OCI-M2 (cell line): ENCODE results near the gene CA7.
A peak's percentile ranks its signal among the peaks of the same experiment; 100 is the strongest.

ENCODE experiments used
- DNase-seq: peaks from one replicate; lab custom pipeline; 2025; ENCODE audit not compliant: unreplicated experiment; lab: John Stamatoyannopoulos, UW

Gene CA7

GRCh38 chr16:66872943-66873684 is 28.9 kb downstream of the CA7 start:
- peak; percentile 80 for DNase-seq

GRCh38 chr16:66873685-66874055 is 29.5 kb downstream of the CA7 start:
- no peak for DNase-seq

DNA sequence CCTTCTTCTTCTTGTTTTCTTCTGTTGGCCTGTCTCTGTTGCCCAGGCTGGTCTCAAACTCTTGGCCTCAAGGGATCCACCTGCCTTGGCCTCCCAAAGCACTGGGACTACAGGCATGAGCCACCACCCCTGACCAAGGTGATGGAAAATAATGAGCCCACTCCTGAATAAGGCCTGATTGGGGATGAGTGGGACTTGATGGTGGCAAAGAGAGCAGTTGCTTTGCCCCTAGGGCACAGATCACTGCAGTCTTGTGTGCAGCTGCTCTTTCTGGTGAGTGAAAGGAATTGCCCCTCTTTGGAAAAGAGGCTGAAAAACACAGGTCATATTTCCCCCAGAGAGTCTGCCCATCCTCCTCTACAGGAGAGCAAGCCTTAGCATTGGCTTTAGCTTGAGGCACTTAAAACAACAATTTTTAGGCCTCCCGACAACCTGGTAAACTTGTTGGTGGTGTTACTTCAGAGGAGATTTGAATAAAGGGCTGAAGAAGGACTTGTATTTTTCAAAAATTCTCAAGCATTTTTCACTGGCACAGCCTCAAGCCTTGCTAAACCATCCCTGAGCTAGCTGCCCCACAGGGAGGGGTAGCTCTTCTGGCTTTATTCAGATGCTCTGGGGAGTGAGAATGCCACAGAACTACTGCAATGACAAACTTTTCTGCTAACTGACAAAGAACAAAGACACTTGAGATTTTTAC is 30.0 kb downstream of the CA7 start:
- no peak for DNase-seq

GRCh38 chr16:66878067-66878466 is 33.9 kb downstream of the CA7 start:
- DNase-seq, result no peak

GRCh38 chr16:66880288-66881013 is 36.2 kb downstream of the CA7 start, which contains the start of gene PDP2:
Gene PDP2, plus strand, starts transcription at chr16:66880515. Its CDS starts 3,770 bp downstream, at chr16:66884285.
- peak; percentile 44 for DNase-seq

DNA sequence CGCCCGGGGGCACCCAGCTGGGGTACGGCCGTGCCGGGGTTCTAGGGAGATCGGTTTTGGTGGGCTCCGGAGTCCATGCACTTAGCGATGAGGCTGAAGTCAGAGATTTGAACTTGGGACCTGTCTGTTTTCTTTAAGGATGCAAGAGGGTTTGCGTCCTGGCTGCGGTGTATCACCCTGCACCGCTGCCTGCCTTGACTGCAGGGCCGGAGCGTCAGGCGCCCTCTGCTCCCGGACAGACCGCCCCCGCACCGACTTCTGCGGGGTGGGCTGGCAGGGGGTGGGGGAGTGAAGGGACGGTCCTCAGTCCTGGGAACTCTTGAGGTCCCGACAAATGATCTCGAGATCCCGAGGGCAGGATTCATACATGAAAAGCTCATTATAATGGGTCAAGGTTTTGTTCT is 36.8 kb downstream of the CA7 start:
- no peak for DNase-seq

DNA sequence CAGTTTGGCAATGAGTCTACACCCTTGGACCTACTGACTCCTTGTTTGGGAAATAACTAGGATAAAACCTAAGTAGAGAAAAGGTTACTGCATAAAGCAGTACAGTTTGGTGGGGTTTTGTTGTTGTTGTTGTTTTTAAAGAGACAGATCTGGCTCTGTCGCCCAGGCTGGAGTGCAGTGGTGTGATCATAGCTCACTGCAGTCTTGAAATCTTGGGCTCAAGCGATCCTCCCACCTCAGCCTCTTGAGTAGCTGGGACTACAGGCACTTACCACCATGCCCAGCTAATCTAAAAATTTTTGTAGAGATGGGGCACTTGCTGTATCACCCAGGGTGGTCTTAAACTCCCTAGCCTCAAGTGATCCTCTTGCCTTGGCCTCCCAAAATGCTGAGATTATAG is 37.3 kb downstream of the CA7 start:
- no peak for DNase-seq

DNA sequence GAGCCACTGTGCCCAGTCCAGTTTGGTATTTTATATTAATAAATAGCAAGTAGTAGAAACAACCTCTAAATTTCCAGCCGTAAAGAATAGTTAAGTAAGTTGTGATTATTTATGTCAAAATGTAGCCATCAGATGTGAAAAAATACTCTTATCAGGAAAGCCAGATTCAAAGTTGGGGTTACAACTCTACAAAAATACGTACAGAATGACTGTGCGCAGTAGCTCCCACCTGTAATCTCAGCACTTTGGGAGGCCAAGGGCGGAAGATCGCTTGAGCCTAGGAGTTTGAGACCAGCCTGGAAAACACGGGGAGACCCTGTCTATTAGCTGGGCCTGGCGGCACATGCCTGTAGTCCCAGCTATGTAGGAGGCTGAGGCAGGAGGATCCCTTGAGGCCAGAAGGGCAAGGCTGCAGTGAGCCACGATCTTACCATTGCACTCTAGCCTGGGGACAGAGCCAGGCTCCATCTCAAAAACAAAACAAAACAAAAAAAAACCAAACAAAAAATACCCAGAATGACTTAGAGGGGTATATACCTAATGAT is 37.8 kb downstream of the CA7 start:
- DNase-seq, result no peak

DNA sequence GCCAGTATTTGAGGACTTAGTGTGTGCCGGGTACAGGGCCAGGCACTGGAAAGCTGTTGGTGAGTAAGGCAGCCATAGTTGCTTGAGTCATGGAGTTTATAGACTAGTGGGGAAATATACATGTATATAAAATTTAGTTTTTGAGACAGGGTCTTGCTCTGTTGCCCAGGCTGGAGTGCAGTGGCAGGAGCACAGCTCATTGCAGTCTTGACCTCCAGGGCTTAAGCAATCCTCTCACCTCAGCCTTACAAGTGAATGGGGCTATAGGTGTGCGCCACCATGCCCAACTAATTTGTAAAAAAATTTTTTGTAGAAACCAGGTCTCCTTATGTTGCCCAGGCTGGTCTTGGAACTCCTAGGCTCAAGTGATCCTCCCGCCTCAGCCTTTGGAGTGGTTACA is 38.5 kb downstream of the CA7 start:
- DNase-seq, result no peak

DNA sequence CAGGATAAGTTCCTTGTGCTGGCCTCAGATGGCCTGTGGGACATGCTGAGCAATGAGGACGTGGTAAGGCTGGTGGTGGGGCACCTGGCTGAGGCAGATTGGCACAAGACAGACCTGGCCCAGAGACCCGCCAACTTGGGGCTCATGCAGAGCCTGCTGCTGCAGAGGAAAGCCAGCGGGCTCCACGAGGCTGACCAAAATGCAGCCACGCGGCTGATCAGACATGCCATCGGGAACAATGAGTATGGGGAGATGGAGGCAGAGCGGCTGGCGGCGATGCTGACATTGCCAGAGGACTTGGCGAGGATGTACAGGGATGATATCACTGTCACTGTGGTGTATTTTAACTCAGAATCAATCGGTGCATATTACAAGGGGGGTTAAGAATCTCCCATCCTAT is 41.3 kb downstream of the CA7 start:
- DNase-seq, result no peak

GRCh38 chr16:66886321-66886720 is 42.1 kb downstream of the CA7 start:
- DNase-seq, result no peak

DNA sequence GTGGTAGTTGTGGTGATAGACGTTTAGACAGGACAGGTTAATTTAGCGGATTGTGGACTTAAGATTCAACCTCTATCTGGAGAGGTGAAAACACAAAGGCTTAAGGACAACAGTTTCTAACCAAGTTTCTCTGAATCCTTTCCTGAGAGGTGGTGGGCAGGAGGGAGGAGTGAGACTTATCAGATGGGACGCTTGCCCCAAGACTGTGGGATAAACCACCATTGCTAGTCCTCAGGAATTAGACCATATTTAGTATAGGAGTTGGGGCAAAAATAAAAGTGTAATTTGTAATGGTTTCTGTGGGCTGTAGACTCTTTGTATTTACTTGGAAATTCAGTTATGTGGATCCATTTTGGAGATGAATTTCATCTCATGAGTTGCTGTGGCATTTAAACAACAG is 42.7 kb downstream of the CA7 start:
- no peak for DNase-seq

GRCh38 chr16:66888647-66889615 is 44.7 kb downstream of the CA7 start:
- DNase-seq, result no peak

DNA sequence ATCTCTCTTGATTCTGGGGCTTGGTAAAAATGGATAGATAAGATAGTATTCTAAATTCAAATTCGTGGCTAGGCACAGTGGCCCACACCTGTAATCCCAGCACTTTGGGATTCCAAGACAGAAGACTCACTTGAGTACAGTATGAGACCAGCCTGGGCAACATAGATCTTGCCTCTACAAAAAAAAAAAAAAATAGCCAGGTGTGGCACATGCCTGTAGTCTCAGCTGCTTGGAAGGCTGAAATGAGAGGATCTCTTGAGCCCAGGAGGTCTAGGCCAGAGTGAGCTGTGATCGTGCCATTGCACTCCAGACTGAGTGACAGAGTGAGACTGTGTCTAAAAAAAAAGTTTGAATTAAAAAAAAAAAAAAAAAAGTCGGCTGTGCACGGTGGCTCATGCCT is 45.4 kb downstream of the CA7 start:
- no peak for DNase-seq

GRCh38 chr16:66890799-66891198 is 46.6 kb downstream of the CA7 start:
- DNase-seq, result no peak

DNA sequence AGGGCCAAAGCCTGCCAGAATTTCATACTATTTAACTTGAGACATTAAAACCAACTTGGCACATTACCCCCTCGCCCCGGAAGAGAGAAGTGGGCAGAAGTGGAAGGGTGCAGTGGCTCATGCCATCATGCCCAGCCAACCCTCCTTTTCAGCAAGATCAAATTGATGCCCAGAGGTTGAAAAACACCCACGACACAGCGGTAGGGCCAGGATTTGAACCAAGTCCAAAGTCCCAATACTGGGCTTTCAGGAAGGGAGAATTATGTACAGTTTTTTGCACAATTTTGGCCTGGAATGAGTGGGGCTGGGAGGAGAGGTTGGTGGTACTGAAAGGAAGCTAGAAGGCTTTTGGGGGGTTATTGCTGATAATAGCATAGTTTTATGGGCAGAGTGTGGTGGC is 47.1 kb downstream of the CA7 start:
- no peak for DNase-seq

GRCh38 chr16:66891797-66892196 is 47.6 kb downstream of the CA7 start:
- no peak for DNase-seq

DNA sequence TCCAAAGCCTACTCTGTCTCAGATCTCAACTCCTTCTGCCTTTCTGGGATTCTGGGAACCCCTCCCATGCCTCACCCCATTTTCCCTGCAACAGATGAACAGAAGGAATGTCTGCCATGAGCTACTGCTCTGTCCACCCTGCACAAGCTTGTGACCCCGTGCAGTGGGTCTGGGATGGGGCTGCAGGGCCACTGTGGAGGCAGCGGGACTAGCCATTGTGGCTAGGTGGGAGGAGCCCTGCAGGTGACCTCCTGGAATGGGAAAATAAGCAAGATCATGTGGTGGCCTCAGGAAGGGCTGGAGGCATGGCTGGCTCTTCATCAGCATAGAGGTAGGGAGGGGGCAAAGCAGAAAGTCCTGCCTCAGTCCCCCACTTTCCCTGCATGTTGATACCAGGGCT is 49.8 kb downstream of the CA7 start:
- no peak for DNase-seq

DNA sequence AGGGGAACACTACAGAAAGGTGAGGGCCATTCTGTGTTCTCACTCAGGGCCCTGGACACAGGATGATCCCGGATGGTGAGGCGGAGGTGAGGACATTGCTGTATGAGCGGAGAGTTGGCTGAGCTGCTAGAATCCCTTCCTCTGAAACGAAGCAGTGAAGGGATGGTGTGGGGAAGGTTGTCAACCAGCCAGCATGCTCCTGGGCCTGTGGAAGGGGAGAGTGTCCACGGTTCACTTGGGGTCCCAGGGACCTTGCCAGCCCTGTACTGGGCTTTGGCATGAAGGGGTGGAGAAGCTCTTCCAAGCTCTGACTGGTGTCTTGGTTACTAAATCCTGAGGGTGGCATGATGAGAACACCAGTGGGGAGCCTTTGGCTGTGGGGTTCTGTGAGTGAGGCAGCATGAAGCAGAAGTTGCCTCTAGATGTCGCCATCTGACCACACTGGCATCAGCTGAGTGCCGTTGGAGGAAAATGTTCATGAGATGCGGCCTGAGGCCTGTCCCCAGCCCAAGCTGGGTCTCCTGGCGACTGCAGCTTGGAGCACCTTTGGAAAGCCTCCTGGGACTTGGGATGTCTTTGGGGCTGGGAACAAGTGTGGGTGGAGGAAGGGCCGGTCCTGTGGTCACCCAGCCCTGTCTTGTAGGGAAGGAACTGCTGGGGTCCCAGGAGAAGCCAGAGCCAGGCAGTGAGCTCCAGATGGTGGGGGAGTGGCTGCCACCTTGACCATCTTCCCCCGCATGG is 50.9 kb downstream of the CA7 start:
- no peak for DNase-seq

GRCh38 chr16:66895689-66895979 is 51.4 kb downstream of the CA7 start:
- no peak for DNase-seq
